Hepatocyte (in vitro differentiated cells): Measurements from ENCODE around the gene PCNT. TPM values are rescaled to one million over a fixed set of nuclear protein-coding genes. Genes with fewer than 3 reads are reported as not detected.

ENCODE experiments used
- DNase-seq: peaks from one replicate; pipeline ENCODE4 v3.0.0-alpha.2; 2016; ENCODE audit warnings: low spot score
- H2AFZ ChIP-seq: fragments of 200-600 bp; sonication (generic); 2 replicates; pipeline ENCODE4 v1.6.0; 2016; ENCODE audit warnings: antibody characterized with exemption, mild to moderate bottlenecking
- H3K27ac ChIP-seq: fragments of 200-600 bp; sonication (generic); 2 replicates; pipeline ENCODE4 v1.5.1; 2016; ENCODE audit warnings: mild to moderate bottlenecking
- H3K27me3 ChIP-seq: fragments of 200-600 bp; sonication (generic); 2 replicates; pipeline ENCODE4 v1.6.1; 2016
- H3K36me3 ChIP-seq: fragments of 200-600 bp; sonication (generic); replicated peaks from 2 replicates; pipeline ENCODE4 v1.5.1; 2016; ENCODE audit warnings: low read depth; ENCODE audit not compliant: insufficient read depth
- H3K4me1 ChIP-seq: fragments of 200-600 bp; sonication (generic); 2 replicates; pipeline ENCODE4 v1.5.1; 2016; ENCODE audit warnings: mild to moderate bottlenecking, moderate library complexity; ENCODE audit not compliant: insufficient read depth
- H3K4me2 ChIP-seq: fragments of 200-600 bp; sonication (generic); 2 replicates; pipeline ENCODE4 v1.6.0; 2016
- H3K4me3 ChIP-seq: fragments of 200-600 bp; sonication (generic); 2 replicates; pipeline ENCODE4 v1.5.1; 2016; ENCODE audit warnings: mild to moderate bottlenecking
- H3K79me2 ChIP-seq: fragments of 200-600 bp; sonication (generic); 2 replicates; pipeline ENCODE4 v1.6.0; 2017; ENCODE audit warnings: mild to moderate bottlenecking
- H3K9me2 ChIP-seq: fragments of 200-600 bp; sonication (generic); replicated peaks from 2 replicates; pipeline ENCODE4 v1.6.0; 2017; ENCODE audit warnings: mild to moderate bottlenecking; ENCODE audit not compliant: insufficient read depth
- H3K9me3 ChIP-seq: fragments of 200-600 bp; sonication (generic); 2 replicates; pipeline ENCODE4 v1.5.1; 2016; ENCODE audit warnings: low read depth, mild to moderate bottlenecking
- H4K20me1 ChIP-seq: fragments of 200-600 bp; sonication (generic); 2 replicates; pipeline ENCODE4 v1.6.0; 2016; ENCODE audit warnings: mild to moderate bottlenecking; ENCODE audit not compliant: insufficient read depth, poor library complexity, severe bottlenecking
- EZH2 ChIP-seq: fragments of 200-600 bp; sonication (generic); IDR thresholded peaks from 2 replicates; pipeline ENCODE4 v1.6.1; 2016; ENCODE audit warnings: antibody characterized with exemption, mild to moderate bottlenecking, borderline replicate concordance
- EZH2phosphoT487 ChIP-seq: fragments of 200-600 bp; sonication (generic); IDR thresholded peaks from one replicate; pipeline ENCODE4 v1.6.1; 2018; ENCODE audit warnings: antibody characterized with exemption, mild to moderate bottlenecking, low read depth, moderate library complexity; ENCODE audit not compliant: unreplicated experiment, severe bottlenecking
- WGBS: methylation state at CpG from one replicate; pipeline ENCODE4 v1.1.6; 2016; ENCODE audit warnings: low lambda C conversion rate; ENCODE audit errors: missing lambda C conversion rate; 5-methylcytosine and 5-hydroxymethylcytosine counted together
- polyA plus RNA-seq: library from polyadenylated mRNA; unstranded; fragments of >200 nt; fragmentation: Nextera tagmentation; extraction: Ambion mirVana; gene quantifications from 2 replicates; pipeline ENCODE4 v1.2.1, GENCODE V29; 2016
- total RNA-seq: library from RNA; depleted of rRNA; stranded (reverse); fragments of >200 nt; gene quantifications from 2 replicates; pipeline ENCODE4 v1.2.3, GENCODE V29; 2014
- TF ChIP-seq, protein P1 (sequence below): fragments of 200-600 bp; sonication (generic); IDR thresholded peaks from 2 replicates; pipeline ENCODE4 v1.5.1; 2016; ENCODE audit warnings: antibody characterized with exemption, mild to moderate bottlenecking; ENCODE audit not compliant: poor library complexity

The PCNT gene
- total and polyA plus RNA-seq, 2 experiments from 2014 or later: 11.5 to 14.3 TPM

DNA sequence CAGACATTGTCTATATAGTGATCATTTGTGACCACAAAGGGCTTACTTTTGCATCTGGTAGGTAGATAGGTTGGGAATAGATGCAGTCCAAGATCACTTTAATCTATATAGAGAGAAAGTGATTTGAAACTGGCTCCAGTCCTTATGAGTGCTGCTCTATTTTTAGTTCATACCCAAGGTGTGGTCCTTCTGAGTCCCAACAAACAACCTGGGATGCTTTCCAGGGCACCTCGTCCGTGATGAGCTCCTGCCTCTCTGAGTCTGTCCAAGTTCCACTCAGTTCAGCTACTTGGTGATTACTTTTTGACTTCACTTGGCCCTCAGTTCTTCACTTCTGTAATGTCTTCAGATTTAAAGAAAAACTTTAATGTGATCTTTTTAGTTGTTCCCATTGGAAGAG, 155.0 kb downstream of the PCNT start:
- Histone ChIP-seq H3K27ac (no peak overlapping the region), H3K27me3 (no peaks in the 10 kb centered on the region), H3K79me2 (peaks cover 60% of the 10 kb centered on the region), H3K4me3 (no peak overlapping the region), H3K4me1 (no peaks in the 10 kb centered on the region), H2AFZ (no peak overlapping the region), H3K36me3 (no peaks in the 10 kb centered on the region), H3K9me3 (no peaks in the 10 kb centered on the region), H3K9me2 (no peaks in the 10 kb centered on the region), H3K4me2 (no peak overlapping the region), H4K20me1 (no peaks in the 10 kb centered on the region)
- 95% methylated on average over 2 of the region's 2 CpGs for WGBS
- DNase-seq: no peak
- TF ChIP-seq, protein P1, sequence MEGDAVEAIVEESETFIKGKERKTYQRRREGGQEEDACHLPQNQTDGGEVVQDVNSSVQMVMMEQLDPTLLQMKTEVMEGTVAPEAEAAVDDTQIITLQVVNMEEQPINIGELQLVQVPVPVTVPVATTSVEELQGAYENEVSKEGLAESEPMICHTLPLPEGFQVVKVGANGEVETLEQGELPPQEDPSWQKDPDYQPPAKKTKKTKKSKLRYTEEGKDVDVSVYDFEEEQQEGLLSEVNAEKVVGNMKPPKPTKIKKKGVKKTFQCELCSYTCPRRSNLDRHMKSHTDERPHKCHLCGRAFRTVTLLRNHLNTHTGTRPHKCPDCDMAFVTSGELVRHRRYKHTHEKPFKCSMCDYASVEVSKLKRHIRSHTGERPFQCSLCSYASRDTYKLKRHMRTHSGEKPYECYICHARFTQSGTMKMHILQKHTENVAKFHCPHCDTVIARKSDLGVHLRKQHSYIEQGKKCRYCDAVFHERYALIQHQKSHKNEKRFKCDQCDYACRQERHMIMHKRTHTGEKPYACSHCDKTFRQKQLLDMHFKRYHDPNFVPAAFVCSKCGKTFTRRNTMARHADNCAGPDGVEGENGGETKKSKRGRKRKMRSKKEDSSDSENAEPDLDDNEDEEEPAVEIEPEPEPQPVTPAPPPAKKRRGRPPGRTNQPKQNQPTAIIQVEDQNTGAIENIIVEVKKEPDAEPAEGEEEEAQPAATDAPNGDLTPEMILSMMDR: no peak
- no peak for TF ChIP-seq EZH2phosphoT487
- TF ChIP-seq EZH2: no peak

DNA sequence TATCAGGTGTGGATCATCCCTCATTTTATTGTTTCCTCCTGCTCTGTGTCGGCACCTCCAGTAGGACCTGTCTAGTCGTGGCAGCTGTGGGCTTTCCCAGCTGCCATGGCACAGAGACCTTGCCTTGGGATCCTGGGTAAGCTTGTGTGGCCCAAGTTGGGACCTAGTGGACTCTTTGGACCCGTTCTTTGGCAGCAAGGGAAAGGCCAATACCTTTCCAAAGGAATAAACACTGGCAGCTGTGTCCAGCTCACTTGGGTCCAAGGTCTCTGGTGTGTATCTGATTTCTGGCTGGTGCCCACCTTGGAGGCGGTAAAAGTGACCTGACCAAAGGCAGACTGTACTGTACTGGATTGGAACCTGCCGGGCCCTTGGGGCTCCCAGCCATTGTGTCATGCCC, 156.5 kb downstream of the PCNT start:
- H3K36me3 ChIP-seq: no peaks in the 10 kb centered on the region
- TF ChIP-seq EZH2phosphoT487: no peak
- TF ChIP-seq EZH2: no peak
- TF ChIP-seq, protein P1: no peak
- no peaks in the 10 kb centered on the region for H3K4me1 ChIP-seq
- peaks cover 52% of the 10 kb centered on the region for H3K79me2 ChIP-seq
- H3K27ac ChIP-seq: no peak overlapping the region
- H3K9me2 ChIP-seq: no peaks in the 10 kb centered on the region
- no peak overlapping the region for H3K4me2 ChIP-seq
- WGBS: 92% methylated on average over 5 of the region's 5 CpGs
- no peaks in the 10 kb centered on the region for H3K9me3 ChIP-seq
- H4K20me1 ChIP-seq: no peaks in the 10 kb centered on the region
- no peak overlapping the region for H2AFZ ChIP-seq
- DNase-seq: no peak
- no peak overlapping the region for H3K4me3 ChIP-seq
- H3K27me3 ChIP-seq: no peaks in the 10 kb centered on the region

DNA sequence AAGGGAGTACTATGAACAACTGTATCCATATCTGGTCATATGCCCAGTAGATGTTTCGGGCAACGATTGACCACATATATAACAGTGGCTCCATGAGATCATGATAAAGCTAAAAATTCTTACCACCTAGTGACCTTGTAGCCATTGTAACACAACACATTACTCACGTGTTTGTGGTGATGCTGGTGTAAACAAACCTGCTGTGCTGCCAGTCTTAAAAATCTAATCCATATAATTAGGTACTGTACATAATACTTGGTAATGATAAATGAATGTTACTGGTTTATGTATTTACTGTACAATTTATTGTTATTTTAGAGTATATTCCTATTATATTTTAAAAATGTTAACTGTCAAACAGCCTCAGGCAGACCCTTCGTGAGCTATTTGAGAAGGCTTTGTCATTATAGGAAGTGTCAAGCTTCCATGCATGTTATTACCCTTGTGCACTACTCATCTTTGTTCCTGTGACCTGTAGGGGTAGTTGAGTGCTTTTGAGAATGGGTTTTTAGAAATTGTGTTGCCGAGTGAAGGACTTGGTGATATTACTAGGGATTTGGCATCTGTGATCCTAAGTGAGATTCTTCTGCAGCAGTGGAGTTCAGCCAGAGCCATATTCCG, 158.4 kb downstream of the PCNT start:
- 90% methylated on average over 6 of the region's 6 CpGs for WGBS
- H3K79me2 ChIP-seq: peaks cover 49% of the 10 kb centered on the region

More for the DNA sequence above, 158.4 kb downstream of the PCNT start:
- no peaks in the 10 kb centered on the region for H3K27me3 ChIP-seq
- no peaks in the 10 kb centered on the region for H3K4me1 ChIP-seq
- no peaks in the 10 kb centered on the region for H3K9me3 ChIP-seq
- H3K4me3 ChIP-seq: no peak overlapping the region
- no peak overlapping the region for H2AFZ ChIP-seq
- H3K9me2 ChIP-seq: no peaks in the 10 kb centered on the region
- H3K27ac ChIP-seq: no peak overlapping the region
- TF ChIP-seq, protein P1: no peak
- TF ChIP-seq EZH2phosphoT487: no peak
- TF ChIP-seq EZH2: no peak
- H3K4me2 ChIP-seq: no peak overlapping the region
- no peaks in the 10 kb centered on the region for H4K20me1 ChIP-seq
- no peak for DNase-seq
- H3K36me3 ChIP-seq: no peaks in the 10 kb centered on the region
